Choroid plexus epithelial cell (primary cell): ENCODE measurements around the gene TCEA2.

Experiments used
- DNase-seq: peaks from one replicate; pipeline ENCODE4 v3.0.0-alpha.2; 2010; ENCODE audit warnings: low read depth
- H3K4me3 ChIP-seq: 2 replicates; pipeline ENCODE4 v1.5.1; 2011; ENCODE audit warnings: low read depth, mild to moderate bottlenecking, control low read depth, low read length, moderate library complexity
- TF ChIP-seq, protein P1 (sequence below): conservative IDR thresholded peaks from 2 replicates; pipeline ENCODE4 v1.5.1; 2011; ENCODE audit warnings: low read depth, mild to moderate bottlenecking, control low read depth, inconsistent platforms, low read length, moderate library complexity

Gene TCEA2

DNA sequence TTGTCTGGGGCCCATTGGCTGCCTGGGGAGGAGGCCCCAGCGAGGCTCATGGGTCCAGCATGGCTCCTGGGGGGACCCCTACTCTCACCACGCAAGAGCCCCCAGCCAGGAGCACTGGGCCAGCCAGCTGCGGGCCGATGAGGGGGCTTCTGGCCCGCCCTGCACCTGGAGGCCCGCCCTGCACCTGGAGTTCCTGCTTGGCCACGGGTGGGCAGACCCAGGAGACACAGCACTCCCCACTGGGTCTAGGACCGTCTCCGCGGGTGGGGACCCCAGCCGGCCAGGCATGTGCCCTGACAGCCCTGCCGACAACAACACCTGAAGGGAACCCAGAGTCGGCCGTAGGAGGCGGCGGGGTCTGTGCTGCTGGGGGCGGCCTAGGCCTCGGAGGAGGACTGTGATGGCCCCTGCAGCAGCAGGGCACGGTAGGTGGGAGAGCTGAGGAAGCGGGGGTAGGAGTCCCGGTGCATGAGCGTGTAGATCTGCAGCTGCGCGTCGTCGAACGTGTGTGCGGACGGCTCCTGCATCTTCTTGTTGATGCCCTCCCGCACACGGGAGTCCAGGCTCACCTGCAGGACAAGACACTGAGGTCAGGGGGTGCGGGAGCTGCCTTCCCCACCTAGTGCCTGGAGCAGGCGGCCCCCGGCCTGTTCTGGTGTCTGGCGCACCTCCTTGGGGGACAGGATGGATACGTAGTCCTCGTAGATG, 10.6 kb downstream of the TCEA2 start:
- no peak for DNase-seq
- H3K4me3 ChIP-seq = no peak overlapping the region
- TF ChIP-seq, protein P1, sequence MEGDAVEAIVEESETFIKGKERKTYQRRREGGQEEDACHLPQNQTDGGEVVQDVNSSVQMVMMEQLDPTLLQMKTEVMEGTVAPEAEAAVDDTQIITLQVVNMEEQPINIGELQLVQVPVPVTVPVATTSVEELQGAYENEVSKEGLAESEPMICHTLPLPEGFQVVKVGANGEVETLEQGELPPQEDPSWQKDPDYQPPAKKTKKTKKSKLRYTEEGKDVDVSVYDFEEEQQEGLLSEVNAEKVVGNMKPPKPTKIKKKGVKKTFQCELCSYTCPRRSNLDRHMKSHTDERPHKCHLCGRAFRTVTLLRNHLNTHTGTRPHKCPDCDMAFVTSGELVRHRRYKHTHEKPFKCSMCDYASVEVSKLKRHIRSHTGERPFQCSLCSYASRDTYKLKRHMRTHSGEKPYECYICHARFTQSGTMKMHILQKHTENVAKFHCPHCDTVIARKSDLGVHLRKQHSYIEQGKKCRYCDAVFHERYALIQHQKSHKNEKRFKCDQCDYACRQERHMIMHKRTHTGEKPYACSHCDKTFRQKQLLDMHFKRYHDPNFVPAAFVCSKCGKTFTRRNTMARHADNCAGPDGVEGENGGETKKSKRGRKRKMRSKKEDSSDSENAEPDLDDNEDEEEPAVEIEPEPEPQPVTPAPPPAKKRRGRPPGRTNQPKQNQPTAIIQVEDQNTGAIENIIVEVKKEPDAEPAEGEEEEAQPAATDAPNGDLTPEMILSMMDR = no peak

DNA sequence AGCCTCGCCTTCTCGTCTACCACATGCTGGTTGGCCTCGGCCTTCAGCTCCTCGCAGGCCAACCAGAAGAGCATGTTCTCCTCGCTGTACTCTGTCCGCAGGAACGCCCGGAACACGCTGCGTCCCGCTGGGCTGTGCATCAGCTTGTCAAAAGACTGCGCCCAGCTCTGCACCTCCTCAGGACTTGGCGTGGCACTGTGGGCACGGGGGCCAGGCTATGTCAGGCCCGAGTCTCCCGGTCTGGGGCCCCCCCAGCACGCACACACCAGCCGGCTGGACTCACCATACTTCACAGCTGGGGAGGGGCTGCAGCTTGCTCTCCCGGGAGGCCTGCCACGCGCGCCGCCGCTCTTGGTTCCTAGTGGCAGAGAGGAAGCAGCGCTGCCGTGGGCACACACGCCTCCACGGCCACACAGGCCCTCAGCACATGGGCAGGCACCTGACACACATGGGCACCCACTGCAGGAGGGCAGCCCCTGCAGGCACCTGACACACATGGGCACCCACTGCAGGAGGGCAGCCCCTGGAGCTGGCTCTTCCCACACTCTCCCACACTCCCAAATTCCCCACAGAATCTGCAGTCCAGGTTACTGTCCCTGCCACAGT, 11.3 kb downstream of the TCEA2 start:
- TF ChIP-seq, protein P1 = no peak
- H3K4me3 ChIP-seq = no peak overlapping the region

DNA sequence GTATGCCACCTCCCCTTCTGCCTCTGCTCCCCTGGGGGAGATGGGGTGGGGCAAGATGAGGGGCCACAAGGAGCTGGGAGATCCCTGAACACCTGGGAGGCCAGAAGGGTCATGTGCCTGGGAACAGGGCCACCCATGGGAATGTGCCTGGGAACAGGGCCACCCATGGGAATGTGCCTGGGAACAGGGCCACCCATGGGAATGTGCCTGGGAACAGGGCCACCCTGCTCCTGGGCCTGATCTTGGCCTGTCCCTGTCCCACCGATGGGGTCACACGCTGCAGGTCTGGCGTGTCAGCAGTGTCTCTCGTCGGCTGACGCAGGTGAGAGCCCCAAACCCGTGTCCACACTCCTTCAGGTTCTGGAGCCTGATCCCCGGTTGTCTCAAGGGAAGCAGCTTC, 12.0 kb downstream of the TCEA2 start:
- no peak for DNase-seq
- TF ChIP-seq, protein P1 = no peak
- H3K4me3 ChIP-seq = no peak overlapping the region

More for the DNA sequence above, 11.3 kb downstream of the TCEA2 start:
- no peak for DNase-seq

DNA sequence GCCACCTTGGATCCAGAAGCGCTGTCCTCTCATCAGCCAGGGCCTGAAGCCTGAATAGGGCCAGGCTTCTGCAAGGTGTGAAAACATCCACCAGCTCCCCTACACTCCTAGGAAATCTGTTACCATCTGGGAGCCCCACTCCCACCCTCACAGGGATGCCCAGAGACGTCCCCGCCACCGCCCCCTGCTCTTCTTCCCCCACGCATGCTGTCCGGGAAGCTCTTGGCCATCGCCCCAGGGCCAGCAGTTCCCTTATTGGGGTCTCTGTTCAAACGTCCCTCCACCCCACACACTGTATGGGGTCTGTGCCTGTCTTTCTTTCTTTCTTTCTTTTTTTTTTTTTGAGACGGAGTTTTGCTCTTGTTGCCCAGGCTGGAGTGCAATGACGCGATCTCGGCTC, 12.6 kb downstream of the TCEA2 start:
- DNase-seq = no peak
- no peak overlapping the region for H3K4me3 ChIP-seq
- TF ChIP-seq, protein P1 = no peak

DNA sequence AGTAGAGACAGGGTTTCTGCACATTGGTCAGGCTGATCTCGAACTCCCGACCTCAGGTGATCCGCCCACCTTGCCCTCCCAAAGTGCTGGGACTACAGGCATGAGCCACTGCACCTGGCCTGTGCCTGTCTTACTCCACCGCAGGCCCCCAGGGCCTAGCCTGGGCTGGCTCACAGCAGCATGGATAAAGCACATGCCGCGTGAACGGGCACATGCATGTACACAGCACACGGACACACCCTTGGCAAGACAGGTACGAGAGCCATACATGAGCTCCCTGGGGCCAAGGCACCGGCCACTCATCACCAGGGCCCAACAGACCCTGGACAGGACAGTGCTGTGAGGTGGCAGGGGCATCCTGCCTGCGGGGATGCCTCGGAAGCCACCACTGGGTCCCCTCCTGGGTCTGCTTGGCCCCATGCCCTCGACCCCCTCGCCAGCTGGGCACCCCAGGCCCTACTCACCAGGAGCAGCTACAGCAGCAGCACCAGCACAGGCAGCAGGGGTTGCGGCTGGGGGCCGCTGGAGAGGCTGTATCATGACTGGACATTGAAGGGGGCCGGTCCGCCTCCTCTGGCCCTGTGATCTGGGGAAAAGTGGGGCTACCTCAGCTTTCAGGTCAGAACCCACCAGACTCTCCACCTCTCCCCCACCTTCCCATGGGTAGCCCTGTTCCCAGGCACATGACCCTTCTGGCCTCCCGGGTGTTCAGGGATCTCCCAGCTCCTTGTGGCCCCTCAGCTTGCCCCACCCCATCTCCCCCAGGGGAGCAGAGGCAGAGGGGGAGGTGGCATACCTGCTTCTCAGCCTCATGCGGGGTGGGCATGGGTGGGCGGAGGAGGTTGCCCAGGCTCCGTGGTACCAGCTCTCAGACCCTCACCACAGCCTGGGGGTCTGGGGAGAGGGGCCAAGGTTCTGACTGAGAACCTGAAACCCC, 13.3 kb downstream of the TCEA2 start:
- DNase-seq = no peak
- no peak overlapping the region for H3K4me3 ChIP-seq
- TF ChIP-seq, protein P1 = no peak

DNA sequence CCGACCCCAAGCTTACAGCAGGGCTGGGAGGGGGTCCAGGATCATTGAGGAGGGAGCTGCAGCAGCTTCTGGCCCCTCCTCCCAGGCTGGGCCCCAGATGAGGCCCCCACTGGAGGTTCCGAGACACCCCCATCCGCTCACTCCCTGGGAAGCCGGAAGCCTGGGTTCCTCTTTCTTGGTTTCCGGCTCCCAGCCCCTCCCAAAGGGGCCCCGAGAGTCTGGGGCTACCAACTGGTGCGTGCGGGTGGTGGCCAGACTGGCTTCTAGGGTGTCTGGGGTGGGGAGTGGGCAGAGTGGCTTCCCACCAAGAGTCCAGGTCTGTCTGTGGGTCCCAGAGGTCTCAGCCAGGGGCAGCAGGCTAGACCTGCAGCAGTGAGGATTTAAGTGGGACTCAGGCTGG, 14.1 kb downstream of the TCEA2 start:
- DNase-seq = no peak
- TF ChIP-seq, protein P1 = no peak
- H3K4me3 ChIP-seq = no peak overlapping the region
